T-helper 1 cell (primary cell): ENCODE results near the gene GPR15.
"Not testable (repeated sequence)": the region's sequence is repeated elsewhere in the genome, so short reads cannot be mapped to it uniquely, and the experiment has no call there.

Experiments
- DNase-seq, 5 donors: peaks; one replicate each; pipeline ENCODE4 v3.0.0-alpha.2; 2012 to 2020

GPR15 gene

GRCh38 chr3:98558100-98558827 lies 26.5 kb downstream of the GPR15 start:
- no peak for DNase-seq

GRCh38 chr3:98559769-98560168 lies 28.0 kb downstream of the GPR15 start:
- DNase-seq = not testable (repeated sequence)

DNA sequence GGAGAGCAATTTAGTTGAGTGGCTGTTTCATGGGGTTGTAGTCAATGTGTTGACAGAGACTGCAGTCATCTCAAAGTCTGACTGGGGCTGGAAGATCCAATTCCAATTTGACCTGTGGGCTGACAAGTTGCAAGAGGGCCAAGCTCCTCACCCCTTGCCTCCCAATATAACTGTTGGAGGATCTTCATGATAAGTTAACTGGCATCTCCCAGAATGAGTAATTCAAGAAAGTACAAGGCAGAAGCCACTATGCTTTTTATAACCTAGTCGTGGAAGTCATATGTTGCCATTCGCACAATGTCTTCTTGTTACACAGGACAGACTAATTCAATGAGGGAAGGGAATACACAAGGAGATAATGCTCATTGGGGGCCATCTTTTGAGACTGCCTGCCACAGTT lies 29.1 kb downstream of the GPR15 start:
- peak in 1 of 5 donors; percentile 51 for DNase-seq

DNA sequence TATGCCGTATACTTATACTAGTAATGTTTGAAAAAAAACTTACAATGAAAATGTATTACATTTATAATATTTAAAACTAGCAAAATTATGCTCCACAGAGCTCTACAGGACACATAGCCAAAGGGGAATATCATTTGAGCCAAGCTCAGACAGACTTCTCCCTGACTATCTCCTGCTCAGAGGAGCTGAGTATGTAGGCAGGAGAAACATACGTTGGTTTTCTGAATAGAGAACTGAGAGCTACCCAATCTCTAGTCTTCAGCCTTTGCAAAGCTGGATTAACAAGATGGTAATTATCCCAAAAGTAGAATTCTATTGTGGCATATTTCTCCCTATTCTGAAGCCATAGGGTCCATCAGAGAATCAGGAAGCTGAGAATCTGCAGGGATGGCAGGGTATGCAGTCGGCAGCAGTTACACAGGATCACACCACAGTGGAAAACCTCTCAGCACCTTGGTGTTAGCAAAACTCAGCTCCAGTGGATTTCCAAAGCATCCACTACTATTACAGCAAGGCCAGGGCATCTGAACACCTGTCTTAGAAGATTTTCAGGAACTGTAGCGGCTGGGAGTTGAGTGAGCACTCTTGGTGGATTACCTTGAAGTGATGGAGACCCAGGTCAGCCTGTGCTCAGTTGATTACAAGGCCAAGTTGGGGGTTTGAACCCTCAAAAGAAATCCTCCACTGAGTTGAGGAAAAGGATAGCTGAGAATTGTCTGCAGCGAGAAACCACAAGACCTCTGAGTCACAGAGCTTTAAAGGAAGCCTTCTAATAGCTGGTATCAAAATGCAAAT lies 30.1 kb downstream of the GPR15 start:
- DNase-seq = peak in 1 of 5 donors; percentile 68

- DNase-seq = peak in 2 of 5 donors; percentile 32 to 85
Measured at GRCh38 chr3:98563661-98564281, 32.0 kb downstream of the GPR15 start.

DNA sequence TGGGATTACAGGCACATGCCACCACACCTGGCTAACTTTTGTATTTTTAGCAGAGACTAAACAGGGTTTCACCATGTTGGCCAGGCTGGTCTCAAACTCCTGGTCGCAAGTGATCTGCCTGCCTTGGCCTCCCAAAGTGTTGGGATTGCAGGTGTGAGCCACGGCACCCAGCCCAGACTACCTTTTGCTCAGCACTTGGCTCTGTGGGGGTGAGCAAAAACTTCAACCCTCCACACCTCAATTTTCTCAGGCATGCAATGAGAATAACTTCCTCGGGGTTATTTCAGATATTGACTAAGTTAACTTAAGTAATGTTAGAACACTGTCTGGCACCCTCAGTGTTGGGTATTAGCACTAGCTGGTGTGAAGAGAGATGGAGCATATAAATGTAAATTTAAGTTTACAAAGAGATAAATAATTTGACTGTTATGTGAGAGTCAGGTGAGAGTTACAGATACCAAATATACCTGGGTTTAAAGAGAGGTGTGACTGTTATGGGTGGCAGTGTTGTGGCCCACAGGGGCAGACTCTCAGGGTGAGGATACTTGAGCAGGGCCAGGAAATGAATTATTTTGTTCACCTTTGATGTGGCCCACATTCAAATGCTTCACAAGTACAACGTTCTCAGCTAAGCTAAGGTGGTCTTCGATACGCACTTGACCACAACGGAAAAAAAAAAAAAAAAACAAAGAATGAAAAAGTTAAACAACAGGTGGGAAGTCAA lies 32.7 kb downstream of the GPR15 start:
- DNase-seq = peak in 4 of 5 donors; percentile 22 to 62 (median 30)

GRCh38 chr3:98565237-98565643 lies 33.5 kb downstream of the GPR15 start:
- peak in 1 of 5 donors; percentile 64 for DNase-seq

- no peak for DNase-seq
Measured at GRCh38 chr3:98565843-98566242, 34.1 kb downstream of the GPR15 start.

GRCh38 chr3:98567666-98568270 lies 36.0 kb downstream of the GPR15 start:
- DNase-seq = peak in 1 of 5 donors; percentile 74

DNA sequence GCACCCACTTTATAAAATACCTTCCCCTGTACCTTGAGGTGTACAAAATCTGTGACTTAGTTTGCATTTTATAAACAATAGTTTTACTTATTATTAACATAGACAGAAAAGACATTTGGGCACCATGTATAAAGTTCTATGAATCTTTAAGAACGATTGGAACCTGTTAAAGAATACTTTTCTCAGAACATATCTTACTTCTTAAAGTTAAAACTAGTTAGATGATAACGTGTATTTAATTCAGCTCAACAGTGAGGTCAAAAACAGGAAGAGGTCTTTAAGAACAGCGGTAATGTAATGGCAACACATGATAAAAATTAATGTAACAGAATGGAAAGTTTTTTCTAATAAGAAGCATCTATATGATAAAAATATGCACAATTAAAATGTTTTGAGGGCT lies 36.6 kb downstream of the GPR15 start:
- DNase-seq = no peak

GRCh38 chr3:98573181-98573728 lies 41.5 kb downstream of the GPR15 start:
- peak in 1 of 5 donors; percentile 57 for DNase-seq

DNA sequence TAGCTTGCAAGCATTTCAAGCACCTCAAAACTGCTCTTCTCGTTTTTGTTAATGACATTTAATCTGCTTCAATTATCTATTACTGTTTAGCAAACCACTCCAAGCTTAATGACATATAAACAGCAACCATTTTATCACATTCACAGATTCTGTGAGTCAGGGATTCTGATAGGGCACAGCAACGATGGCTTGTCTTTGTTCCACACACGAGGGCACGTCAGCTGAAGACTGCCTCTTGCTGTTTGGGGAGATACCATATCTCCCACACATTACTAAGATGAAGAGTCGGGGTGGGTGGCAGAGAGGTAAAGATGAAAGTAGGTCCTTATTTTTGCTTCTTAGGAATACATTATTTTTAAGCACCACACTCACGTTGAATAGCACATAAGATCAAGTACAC lies 42.4 kb downstream of the GPR15 start:
- DNase-seq = peak in 1 of 5 donors; percentile 31

DNA sequence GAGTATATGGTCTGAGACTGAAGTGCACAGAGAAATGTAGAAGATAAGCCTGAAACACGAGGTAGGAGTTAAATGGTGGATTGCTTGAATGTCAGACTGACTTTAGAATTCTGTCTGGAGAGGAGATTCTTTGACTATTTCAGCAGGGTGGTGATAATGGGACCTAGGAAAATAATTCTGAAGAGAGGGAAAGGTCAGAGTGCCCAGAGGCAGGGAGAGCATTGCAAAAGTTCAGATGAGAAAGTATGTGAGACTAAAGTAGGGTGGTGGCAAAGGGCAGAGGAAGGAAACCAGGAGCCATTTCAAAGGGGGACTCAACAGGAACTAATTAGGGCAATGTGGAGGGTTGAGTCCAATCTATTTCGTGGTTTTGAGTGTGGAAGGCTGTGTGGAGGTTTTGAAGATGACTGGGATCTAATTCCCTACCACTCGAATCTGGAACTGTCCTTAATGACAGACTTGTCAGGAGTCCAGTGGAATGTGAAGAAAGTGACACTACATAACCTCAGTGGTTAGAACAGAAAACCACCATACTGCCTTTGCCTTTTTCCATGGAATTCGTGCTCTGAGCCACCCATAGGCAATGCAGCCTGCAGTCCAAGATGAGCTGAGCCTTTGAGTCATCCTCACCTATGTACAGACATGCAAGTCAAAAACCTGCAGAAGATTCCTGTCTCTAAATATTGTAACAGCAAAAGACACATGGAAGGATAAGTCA lies 45.6 kb downstream of the GPR15 start:
- no peak for DNase-seq

DNA sequence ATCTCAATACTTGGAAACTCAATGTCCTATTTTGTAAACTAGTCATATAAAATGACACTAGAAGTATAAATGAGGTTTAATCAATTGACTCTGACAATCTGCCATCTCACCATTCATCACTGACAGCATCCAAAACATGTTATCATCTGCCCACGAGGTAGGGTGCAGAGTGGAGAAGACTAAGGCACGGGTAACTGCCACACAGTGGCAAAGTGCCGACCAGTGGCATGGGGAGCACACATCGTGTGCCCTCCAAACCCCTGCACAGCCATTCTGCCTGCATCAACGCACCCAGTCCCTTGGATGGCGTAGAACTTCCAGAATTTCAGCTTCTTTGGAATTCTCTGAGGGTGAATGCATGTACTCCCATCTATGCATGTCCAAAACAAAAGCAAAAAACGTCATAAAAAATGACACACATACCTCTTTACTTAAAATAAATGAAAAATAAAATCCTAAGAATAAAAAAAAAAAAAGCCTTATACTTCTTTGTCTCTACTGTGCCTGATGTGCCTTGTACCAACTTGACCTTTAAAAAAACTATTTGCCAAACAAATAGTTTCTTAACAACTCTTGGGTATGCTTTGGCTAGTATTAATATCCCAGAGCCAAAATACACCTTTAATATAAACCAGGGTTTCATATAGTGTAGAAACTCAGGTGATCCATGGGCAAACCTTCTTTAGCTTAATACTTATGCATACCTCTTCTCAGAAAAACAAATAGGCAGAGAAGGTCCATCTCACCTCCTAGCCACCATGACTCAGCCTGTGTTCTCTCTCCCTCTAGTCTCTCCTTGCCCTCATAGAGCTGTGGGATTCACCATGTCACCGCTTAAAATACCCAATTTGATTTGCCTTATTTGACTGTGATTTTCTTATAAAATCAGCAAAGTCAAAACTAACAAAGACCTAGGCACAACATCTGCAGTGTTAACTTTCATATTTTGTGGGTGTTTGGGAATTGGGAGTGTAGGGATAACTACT lies 48.9 kb downstream of the GPR15 start:
- no peak for DNase-seq

GRCh38 chr3:98581474-98581873 lies 49.7 kb downstream of the GPR15 start:
- no peak for DNase-seq

DNA sequence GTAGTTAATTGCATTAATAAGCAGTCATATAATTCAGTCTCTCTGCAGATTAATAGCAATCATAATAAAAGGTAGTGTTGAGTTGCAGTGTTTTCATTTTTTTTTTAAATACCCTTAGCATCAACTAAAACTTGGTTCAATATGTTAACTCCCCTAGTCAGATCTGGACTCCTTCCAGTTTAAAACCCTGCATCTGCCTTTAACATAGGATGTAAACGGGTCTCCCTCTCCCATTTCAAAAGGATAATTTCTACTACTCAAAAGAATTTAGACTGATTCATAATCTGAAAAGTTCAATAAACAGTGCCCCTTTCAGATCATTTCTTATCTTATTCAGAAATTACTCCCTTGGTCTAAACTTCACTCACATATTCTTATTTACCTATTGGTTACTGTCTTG lies 50.3 kb downstream of the GPR15 start:
- DNase-seq = no peak

- DNase-seq = no peak
Measured at GRCh38 chr3:98583766-98584165, 52.0 kb downstream of the GPR15 start.
